ENCODE results near the gene TRAF3.

Gene TRAF3

DNA sequence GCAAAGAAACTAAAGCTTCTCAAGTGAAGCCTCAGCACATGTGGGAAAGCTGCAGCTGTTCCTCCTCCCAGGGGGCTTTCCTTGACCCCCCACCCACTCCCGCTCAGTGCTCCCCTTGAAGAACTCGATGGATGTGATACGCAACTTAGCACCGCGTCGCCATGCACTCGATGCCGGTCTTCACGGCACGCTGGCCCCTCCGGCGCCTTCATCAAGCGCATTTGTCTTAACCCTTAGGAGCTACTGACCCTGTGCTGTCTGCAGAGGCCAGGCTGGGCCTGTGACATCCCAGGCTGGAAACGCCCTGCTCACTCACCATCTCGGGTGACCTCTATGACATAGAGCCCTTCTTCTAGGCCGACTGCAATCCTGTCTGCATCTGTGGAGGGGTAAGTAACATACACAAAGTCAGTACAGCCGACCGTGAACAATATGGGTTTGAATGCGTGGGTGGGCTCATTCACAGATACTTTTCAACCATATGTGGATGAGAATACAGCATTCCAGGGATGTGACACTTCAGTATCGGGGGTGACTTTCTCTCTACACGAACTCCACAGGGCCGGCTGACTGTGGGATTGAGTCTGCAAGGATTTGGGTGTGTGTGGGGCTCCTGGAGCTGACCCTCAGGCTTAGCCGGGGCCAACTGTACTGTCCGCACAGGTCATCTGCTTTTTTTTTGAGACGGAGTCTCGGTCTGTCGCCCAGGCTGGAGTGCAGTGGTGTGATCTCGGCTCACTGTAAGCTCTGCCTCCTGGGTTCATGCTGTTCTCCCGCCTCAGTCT lies 168.3 kb downstream of the TRAF3 start:
- no peak overlapping the region for H3K4me3 ChIP-seq (ENCODE audit: insufficient read depth, low read depth, low read length)
- no peaks in the 10 kb centered on the region for H3K9me3 ChIP-seq (ENCODE audit: control insufficient read depth, low read length)
- no peaks in the 10 kb centered on the region for H3K27me3 ChIP-seq (ENCODE audit: control insufficient read depth, insufficient read depth, low read length, poor library complexity, severe bottlenecking)
- H3K4me1 ChIP-seq (ENCODE audit: control insufficient read depth, insufficient read depth, low read length), result no peaks in the 10 kb centered on the region
- no peak overlapping the region for H3K27ac ChIP-seq (ENCODE audit: insufficient read depth, low read depth, low read length, poor library complexity, severe bottlenecking)
- 91% methylated on average over 29 of the region's 29 CpGs for WGBS, 2 experiments
- H3K36me3 ChIP-seq (ENCODE audit: control insufficient read depth, insufficient read depth, low read length), result peaks cover 36% of the 10 kb centered on the region

DNA sequence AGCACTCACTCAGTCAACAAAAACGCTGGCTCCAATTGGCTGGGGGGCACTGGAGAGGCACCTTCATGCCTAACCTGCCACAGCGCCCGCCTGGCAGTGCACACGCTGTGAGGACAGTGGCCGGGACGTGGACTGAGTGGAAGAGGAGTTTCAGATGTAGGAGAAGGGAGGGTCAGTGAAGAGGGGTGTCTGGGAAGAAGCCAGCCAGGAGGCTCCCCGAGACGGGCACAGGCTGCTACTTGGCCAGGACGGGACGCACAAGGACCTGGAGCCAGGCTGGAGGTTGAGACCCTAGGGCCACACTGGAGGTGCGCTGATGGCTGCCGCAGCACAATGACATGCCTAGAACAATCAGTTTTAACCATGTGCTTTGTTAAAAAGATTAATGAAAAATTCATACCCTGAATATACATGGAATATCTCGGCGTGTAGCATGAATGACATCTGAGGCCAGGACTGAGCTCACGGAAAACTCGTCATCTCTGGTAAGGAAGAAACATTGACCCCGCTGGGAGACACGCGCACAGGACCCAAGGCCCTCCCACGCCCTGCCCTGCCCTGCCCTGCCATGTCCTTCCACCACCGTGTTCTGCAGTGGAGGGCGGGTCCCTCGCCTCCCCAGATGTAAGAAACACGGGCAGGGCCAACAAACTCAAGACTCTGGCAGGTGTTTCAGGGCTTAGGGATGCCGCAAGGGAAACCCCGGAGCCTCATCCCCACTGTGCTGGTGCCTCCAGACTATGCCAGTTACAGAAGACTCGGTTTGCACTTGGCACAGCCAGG lies 170.3 kb downstream of the TRAF3 start:
- Histone ChIP-seq H3K27me3 (ENCODE audit: control insufficient read depth, insufficient read depth, low read length, poor library complexity, severe bottlenecking) (no peaks in the 10 kb centered on the region), H3K4me3 (ENCODE audit: insufficient read depth, low read depth, low read length) (no peak overlapping the region), H3K27ac (ENCODE audit: insufficient read depth, low read depth, low read length, poor library complexity, severe bottlenecking) (no peak overlapping the region), H3K4me1 (ENCODE audit: control insufficient read depth, insufficient read depth, low read length) (no peaks in the 10 kb centered on the region), H3K36me3 (ENCODE audit: control insufficient read depth, insufficient read depth, low read length) (peaks cover 42% of the 10 kb centered on the region), H3K9me3 (ENCODE audit: control insufficient read depth, low read length) (no peaks in the 10 kb centered on the region)
- 93 to 94% methylated on average over 27 of the region's 27 CpGs for WGBS, 2 experiments

DNA sequence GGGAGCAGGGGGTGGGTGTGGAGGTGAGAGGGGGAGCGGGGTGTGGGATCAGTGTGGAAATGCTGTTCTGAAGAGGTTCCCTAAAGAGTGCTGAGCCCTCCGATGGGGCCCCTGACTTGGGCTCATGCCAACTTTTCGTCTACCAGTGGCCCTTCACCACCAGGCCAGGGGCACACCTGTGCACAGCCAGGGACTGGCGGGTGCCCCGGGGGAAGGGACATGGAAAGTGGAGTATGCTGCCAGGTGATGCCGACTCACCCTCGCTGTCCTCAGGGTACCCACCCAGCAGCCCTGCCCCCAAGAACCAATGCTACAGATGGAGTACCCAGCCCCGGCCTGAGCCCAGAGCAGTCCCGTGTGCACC lies 171.4 kb downstream of the TRAF3 start:
- Histone ChIP-seq H3K27ac (ENCODE audit: insufficient read depth, low read depth, low read length, poor library complexity, severe bottlenecking) (no peak overlapping the region), H3K4me1 (ENCODE audit: control insufficient read depth, insufficient read depth, low read length) (no peaks in the 10 kb centered on the region), H3K36me3 (ENCODE audit: control insufficient read depth, insufficient read depth, low read length) (peaks cover 50% of the 10 kb centered on the region), H3K9me3 (ENCODE audit: control insufficient read depth, low read length) (no peaks in the 10 kb centered on the region), H3K27me3 (ENCODE audit: control insufficient read depth, insufficient read depth, low read length, poor library complexity, severe bottlenecking) (no peaks in the 10 kb centered on the region), H3K4me3 (ENCODE audit: insufficient read depth, low read depth, low read length) (no peak overlapping the region)
- WGBS, 2 experiments, result 97% methylated on average over 9 of the region's 9 CpGs

DNA sequence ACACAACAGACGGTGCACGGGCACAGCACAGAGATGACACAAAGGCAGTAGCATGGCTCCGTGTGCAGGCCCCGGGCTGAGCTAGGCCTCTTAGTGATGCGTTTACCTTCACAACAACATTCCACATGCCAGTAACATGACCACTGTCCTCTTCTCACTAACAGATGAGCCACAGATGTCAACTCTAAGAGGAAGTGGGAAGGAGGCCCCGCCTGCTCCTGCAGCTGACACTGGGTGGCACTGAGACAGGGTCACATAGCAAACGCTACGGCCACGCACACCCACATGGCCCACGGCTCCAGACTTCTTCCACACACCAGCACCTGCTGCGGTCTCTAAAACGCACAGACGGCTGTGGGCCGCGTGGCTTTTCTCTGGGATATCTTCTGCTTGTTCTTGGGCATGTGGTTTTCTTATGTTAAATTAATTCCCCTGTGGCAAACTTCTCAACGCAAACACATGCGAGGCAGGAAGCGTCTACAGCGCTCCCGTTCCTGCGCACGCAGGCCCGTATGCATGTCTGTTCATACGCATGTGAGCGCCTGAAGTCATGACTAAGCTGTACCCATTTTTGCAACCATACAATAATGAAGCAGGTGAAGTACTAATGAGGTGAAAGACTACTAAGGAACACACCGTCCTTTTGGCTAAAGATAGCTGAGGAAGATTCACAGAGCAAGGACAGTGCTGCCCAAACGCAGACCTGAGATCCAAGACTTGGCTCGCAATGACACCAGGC lies 172.0 kb downstream of the TRAF3 start:
- Histone ChIP-seq H3K27ac (ENCODE audit: insufficient read depth, low read depth, low read length, poor library complexity, severe bottlenecking) (no peak overlapping the region), H3K4me3 (ENCODE audit: insufficient read depth, low read depth, low read length) (no peak overlapping the region), H3K27me3 (ENCODE audit: control insufficient read depth, insufficient read depth, low read length, poor library complexity, severe bottlenecking) (no peaks in the 10 kb centered on the region), H3K36me3 (ENCODE audit: control insufficient read depth, insufficient read depth, low read length) (peaks cover 51% of the 10 kb centered on the region), H3K4me1 (ENCODE audit: control insufficient read depth, insufficient read depth, low read length) (no peaks in the 10 kb centered on the region), H3K9me3 (ENCODE audit: control insufficient read depth, low read length) (no peaks in the 10 kb centered on the region)
- WGBS, 2 experiments, result 95 to 97% methylated on average over 28 of the region's 28 CpGs

DNA sequence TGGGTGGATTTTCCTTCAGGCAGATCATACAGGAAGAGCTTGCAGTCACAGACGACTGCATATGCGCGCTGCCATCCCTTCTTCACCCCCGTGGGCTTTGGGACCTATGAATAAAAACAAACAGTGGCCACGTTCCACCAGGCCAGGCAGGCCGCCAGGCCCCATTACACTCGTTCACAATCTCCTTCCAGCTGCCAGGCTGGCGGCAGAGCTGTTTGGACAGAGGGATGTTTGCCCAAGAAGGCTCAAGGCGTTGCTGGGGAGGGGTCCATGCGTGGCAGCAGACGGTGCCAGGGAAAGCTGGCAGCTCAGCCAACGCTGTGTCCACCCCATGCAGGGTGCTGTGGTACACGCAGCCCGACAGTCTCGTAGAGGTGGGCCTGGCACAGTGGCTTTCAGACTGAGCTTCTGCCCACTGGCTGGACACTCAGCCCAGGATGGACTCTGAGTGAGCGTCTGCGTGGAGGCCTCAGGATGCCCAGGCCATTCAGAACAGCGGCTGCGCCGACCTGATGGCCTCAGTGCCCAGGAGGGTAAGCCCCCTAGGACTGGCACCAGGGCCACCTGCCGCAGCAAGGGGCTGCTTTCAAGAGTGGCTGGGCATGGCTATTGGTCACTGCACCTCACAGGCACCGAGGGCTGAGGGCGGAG lies 172.7 kb downstream of the TRAF3 start:
- 94 to 95% methylated on average over 23 of the region's 23 CpGs for WGBS, 2 experiments
- H3K36me3 ChIP-seq (ENCODE audit: control insufficient read depth, insufficient read depth, low read length), result peaks cover 52% of the 10 kb centered on the region
- H3K27me3 ChIP-seq (ENCODE audit: control insufficient read depth, insufficient read depth, low read length, poor library complexity, severe bottlenecking), result no peaks in the 10 kb centered on the region

DNA sequence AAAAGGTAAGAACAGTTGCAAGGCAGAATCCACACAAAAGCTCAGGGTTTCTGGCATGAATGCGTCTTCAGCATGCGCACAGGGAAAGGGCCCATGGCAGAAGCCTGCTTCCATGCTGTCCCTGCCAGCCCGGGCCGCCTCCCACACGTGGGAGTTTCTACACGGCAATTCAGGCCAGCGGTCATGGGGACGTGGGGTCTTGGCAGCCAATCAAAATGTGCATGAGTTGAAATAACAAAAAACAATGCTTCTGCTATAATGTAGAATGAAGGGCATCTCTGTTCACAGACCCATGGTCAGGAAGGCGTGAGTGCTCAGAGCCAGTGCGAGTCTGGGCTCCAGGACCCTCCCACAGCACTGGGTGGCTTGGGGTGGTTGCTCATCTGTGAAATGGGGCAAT lies 173.8 kb downstream of the TRAF3 start:
- 92 to 95% methylated on average over 10 of the region's 10 CpGs for WGBS, 2 experiments
- Histone ChIP-seq H3K27ac (ENCODE audit: insufficient read depth, low read depth, low read length, poor library complexity, severe bottlenecking) (no peak overlapping the region), H3K4me1 (ENCODE audit: control insufficient read depth, insufficient read depth, low read length) (no peaks in the 10 kb centered on the region)

More for the DNA sequence above, 172.7 kb downstream of the TRAF3 start:
- no peaks in the 10 kb centered on the region for H3K4me1 ChIP-seq (ENCODE audit: control insufficient read depth, insufficient read depth, low read length)
- no peak overlapping the region for H3K27ac ChIP-seq (ENCODE audit: insufficient read depth, low read depth, low read length, poor library complexity, severe bottlenecking)
- no peak overlapping the region for H3K4me3 ChIP-seq (ENCODE audit: insufficient read depth, low read depth, low read length)
- H3K9me3 ChIP-seq (ENCODE audit: control insufficient read depth, low read length), result no peaks in the 10 kb centered on the region

DNA sequence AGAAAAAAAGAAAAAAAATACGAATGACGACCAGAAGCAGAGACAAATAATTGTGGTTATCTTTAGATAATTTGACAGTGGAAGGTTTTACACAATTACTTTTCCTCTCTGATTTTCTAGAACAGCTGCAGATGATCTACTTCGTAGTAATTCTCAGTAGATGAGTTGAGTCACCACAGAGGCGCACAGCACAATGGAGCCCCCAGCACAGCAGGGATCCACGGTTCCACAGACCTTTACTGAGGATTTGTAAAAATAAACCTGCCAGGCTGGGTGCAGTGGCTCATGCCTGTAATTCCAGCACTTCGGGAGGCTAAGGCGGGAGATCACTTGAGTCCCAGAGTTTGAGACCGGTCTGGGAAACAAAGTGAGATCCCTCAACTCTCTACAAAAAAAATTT lies 174.6 kb downstream of the TRAF3 start:
- Histone ChIP-seq H3K4me3 (ENCODE audit: insufficient read depth, low read depth, low read length) (no peak overlapping the region), H3K9me3 (ENCODE audit: control insufficient read depth, low read length) (no peaks in the 10 kb centered on the region), H3K27me3 (ENCODE audit: control insufficient read depth, insufficient read depth, low read length, poor library complexity, severe bottlenecking) (no peaks in the 10 kb centered on the region), H3K27ac (ENCODE audit: insufficient read depth, low read depth, low read length, poor library complexity, severe bottlenecking) (no peak overlapping the region), H3K4me1 (ENCODE audit: control insufficient read depth, insufficient read depth, low read length) (no peaks in the 10 kb centered on the region), H3K36me3 (ENCODE audit: control insufficient read depth, insufficient read depth, low read length) (peaks cover 44% of the 10 kb centered on the region)
- 81 to 82% methylated on average over 8 of the region's 8 CpGs for WGBS, 2 experiments

More for the DNA sequence above, 173.8 kb downstream of the TRAF3 start:
- Histone ChIP-seq H3K9me3 (ENCODE audit: control insufficient read depth, low read length) (no peaks in the 10 kb centered on the region), H3K4me3 (ENCODE audit: insufficient read depth, low read depth, low read length) (no peak overlapping the region), H3K27me3 (ENCODE audit: control insufficient read depth, insufficient read depth, low read length, poor library complexity, severe bottlenecking) (no peaks in the 10 kb centered on the region), H3K36me3 (ENCODE audit: control insufficient read depth, insufficient read depth, low read length) (peaks cover 49% of the 10 kb centered on the region)

DNA sequence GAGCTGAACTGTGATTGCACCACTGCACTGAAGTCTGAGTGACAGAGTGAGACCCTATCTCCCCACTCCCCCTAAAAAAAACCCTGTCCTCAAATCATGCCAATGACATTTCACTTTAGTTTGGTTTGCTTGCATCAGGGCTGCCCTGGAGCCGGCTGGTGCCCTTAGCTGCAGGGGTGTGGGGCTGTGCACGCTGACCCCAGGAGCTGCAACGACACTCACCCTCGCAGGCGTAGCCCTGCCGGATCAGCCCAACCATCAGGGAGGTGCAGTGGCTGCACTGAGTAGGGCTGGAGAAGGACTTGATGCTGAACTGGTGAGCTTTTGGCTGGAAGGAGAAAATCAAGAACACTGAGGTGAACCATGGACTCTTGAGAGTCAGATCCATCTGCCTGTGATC lies 175.0 kb downstream of the TRAF3 start:
- Histone ChIP-seq H3K4me3 (ENCODE audit: insufficient read depth, low read depth, low read length) (no peak overlapping the region), H3K9me3 (ENCODE audit: control insufficient read depth, low read length) (no peaks in the 10 kb centered on the region), H3K4me1 (ENCODE audit: control insufficient read depth, insufficient read depth, low read length) (no peaks in the 10 kb centered on the region), H3K27ac (ENCODE audit: insufficient read depth, low read depth, low read length, poor library complexity, severe bottlenecking) (no peak overlapping the region), H3K27me3 (ENCODE audit: control insufficient read depth, insufficient read depth, low read length, poor library complexity, severe bottlenecking) (no peaks in the 10 kb centered on the region), H3K36me3 (ENCODE audit: control insufficient read depth, insufficient read depth, low read length) (peaks cover 44% of the 10 kb centered on the region)
- 93 to 95% methylated on average over 6 of the region's 6 CpGs for WGBS, 2 experiments

DNA sequence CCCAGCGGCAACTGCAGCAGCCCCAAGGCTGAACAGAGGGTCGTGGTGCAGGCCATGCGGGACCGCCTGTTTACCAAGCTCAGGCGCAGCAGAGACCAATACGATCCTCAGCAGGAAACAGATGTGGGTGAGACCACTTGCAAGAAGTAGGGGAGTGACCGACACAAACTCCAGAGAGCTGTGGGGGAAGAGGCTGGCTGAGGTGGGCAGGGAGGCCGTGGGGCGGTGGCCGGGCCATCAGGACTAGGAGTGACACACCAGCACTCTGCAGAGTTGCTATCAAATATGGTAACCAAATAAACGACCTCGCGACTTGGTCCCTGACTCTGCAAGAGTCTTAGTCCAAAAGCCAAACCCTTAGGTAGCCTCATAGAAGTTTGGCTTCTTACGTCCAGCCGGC lies 175.9 kb downstream of the TRAF3 start:
- Histone ChIP-seq H3K9me3 (ENCODE audit: control insufficient read depth, low read length) (no peaks in the 10 kb centered on the region), H3K27ac (ENCODE audit: insufficient read depth, low read depth, low read length, poor library complexity, severe bottlenecking) (no peak overlapping the region), H3K4me3 (ENCODE audit: insufficient read depth, low read depth, low read length) (no peak overlapping the region), H3K36me3 (ENCODE audit: control insufficient read depth, insufficient read depth, low read length) (peaks cover 42% of the 10 kb centered on the region), H3K4me1 (ENCODE audit: control insufficient read depth, insufficient read depth, low read length) (no peaks in the 10 kb centered on the region), H3K27me3 (ENCODE audit: control insufficient read depth, insufficient read depth, low read length, poor library complexity, severe bottlenecking) (no peaks in the 10 kb centered on the region)
- 96 to 97% methylated on average over 15 of the region's 15 CpGs for WGBS, 2 experiments
